ENCODE measurements around the gene RALGDS. TPM values are rescaled to one million over a fixed set of nuclear protein-coding genes. Genes with fewer than 3 reads are reported as not detected.
"Not testable (repeated sequence)": the region's sequence is repeated elsewhere in the genome, so short reads cannot be mapped to it uniquely, and the experiment has no call there.

RALGDS gene
- total RNA-seq, 2 donors from 2014 or later = 50.7 to 78.2 TPM

DNA sequence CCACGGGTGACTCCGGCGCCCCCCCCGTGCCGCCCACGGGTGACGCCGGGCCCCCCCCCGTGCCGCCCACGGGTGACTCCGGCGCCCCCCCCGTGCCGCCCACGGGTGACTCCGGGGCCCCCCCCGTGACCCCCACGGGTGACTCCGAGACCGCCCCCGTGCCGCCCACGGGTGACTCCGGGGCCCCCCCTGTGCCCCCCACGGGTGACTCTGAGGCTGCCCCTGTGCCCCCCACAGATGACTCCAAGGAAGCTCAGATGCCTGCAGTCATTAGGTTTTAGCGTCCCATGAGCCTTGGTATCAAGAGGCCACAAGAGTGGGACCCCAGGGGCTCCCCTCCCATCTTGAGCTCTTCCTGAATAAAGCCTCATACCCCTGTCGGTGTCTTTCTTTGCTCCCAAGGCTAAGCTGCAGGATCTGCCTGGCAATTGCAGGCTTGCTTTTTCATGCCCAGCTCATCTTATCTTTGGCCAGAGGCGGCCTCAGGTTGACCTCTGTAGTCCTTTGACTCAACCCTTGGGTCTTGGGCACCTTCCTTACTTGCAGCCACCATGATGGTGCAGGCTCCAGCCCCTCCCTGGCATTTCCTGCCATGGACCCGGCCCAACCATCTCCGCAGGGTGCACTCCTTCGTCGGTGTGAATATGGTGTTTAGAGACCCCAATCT, 49.4 kb downstream of the RALGDS start:
- H3K4me3 Mint-ChIP-seq = no peak overlapping the region

DNA sequence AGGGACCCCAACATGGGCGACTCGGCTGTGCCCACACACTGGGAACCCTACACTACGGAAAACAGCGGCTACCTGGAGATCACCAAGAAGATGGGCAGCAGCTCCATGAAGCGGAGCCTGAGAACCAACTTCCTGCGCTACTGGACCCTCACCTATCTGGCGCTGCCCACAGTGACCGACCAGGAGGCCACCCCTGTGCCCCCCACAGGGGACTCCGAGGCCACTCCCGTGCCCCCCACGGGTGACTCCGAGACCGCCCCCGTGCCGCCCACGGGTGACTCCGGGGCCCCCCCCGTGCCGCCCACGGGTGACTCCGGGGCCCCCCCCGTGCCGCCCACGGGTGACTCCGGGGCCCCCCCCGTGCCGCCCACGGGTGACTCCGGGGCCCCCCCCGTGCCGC, 50.1 kb downstream of the RALGDS start:
- H3K36me3 Mint-ChIP-seq (ENCODE audit: insufficient read depth in 2 of 2); ATAC-seq (replicated peaks in 1 of 2); DNase-seq; H3K27me3 Mint-ChIP-seq (ENCODE audit: low read depth); H3K4me3 Mint-ChIP-seq; H3K9me3 Mint-ChIP-seq; H3K4me1 Mint-ChIP-seq (ENCODE audit: low read depth); H3K27ac Mint-ChIP-seq: not testable (repeated sequence)

More for the DNA sequence above, 49.4 kb downstream of the RALGDS start:
- Mint-ChIP-seq H3K9me3 (no peaks in the 10 kb centered on the region), H3K36me3 (ENCODE audit: insufficient read depth in 2 of 2) (no peaks in the 10 kb centered on the region), H3K27me3 (ENCODE audit: low read depth) (no peaks in the 10 kb centered on the region), H3K4me1 (ENCODE audit: low read depth) (no peaks in the 10 kb centered on the region), H3K27ac (no peak overlapping the region)
- ATAC-seq (replicated peaks in 1 of 2) (no peak), DNase-seq (no peak)

DNA sequence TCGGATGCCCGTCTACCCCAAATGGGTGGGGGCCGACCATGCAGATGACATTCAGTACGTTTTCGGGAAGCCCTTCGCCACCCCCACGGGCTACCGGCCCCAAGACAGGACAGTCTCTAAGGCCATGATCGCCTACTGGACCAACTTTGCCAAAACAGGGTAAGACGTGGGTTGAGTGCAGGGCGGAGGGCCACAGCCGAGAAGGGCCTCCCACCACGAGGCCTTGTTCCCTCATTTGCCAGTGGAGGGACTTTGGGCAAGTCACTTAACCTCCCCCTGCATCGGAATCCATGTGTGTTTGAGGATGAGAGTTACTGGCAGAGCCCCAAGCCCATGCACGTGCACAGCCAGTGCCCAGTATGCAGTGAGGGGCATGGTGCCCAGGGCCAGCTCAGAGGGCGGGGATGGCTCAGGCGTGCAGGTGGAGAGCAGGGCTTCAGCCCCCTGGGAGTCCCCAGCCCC, 50.5 kb downstream of the RALGDS start:
- not testable (repeated sequence) for DNase-seq; H3K27ac Mint-ChIP-seq; H3K27me3 Mint-ChIP-seq (ENCODE audit: low read depth); H3K9me3 Mint-ChIP-seq; H3K4me3 Mint-ChIP-seq; H3K36me3 Mint-ChIP-seq (ENCODE audit: insufficient read depth in 2 of 2); H3K4me1 Mint-ChIP-seq (ENCODE audit: low read depth)
- ATAC-seq (replicated peaks in 1 of 2) = peak in 1 of 2 donors; percentile 31

DNA sequence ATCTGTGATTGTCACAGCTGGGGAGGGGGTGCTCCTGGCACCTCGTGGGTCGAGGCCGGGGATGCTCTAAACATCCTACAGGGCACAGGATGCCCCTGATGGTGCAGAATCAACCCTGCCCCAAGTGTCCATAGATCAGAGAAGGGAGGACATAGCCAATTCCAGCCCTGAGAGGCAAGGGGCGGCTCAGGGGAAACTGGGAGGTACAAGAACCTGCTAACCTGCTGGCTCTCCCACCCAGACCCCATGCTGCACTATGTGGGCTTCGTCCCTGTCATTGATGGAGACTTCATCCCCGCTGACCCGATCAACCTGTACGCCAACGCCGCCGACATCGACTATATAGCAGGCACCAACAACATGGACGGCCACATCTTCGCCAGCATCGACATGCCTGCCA, 52.6 kb downstream of the RALGDS start:
- DNase-seq; H3K4me3 Mint-ChIP-seq; H3K36me3 Mint-ChIP-seq (ENCODE audit: insufficient read depth in 2 of 2); ATAC-seq (replicated peaks in 1 of 2); H3K4me1 Mint-ChIP-seq (ENCODE audit: low read depth); H3K9me3 Mint-ChIP-seq; H3K27ac Mint-ChIP-seq; H3K27me3 Mint-ChIP-seq (ENCODE audit: low read depth): not testable (repeated sequence)

DNA sequence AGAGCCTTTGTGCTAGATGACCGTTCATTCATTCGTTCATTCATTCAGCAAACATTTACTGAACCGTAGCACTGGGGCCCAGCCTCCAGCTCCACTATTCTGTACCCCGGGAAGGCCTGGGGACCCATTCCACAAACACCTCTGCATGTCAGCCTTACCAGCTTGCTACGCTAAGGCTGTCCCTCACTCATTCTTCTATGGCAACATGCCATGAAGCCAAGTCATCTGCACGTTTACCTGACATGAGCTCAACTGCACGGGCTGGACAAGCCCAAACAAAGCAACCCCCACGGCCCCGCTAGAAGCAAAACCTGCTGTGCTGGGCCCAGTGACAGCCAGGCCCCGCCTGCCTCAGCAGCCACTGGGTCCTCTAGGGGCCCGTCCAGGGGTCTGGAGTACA, 53.2 kb downstream of the RALGDS start:
- DNase-seq (no peak), ATAC-seq (replicated peaks in 1 of 2) (no peak)
- H3K36me3 Mint-ChIP-seq (ENCODE audit: insufficient read depth in 2 of 2) = no peaks in the 10 kb centered on the region
- H3K4me1 Mint-ChIP-seq (ENCODE audit: low read depth) = no peaks in the 10 kb centered on the region
- H3K27me3 Mint-ChIP-seq (ENCODE audit: low read depth) = no peaks in the 10 kb centered on the region
- no peaks in the 10 kb centered on the region for H3K9me3 Mint-ChIP-seq
- H3K4me3 Mint-ChIP-seq = no peak overlapping the region
- no peak overlapping the region for H3K27ac Mint-ChIP-seq

DNA sequence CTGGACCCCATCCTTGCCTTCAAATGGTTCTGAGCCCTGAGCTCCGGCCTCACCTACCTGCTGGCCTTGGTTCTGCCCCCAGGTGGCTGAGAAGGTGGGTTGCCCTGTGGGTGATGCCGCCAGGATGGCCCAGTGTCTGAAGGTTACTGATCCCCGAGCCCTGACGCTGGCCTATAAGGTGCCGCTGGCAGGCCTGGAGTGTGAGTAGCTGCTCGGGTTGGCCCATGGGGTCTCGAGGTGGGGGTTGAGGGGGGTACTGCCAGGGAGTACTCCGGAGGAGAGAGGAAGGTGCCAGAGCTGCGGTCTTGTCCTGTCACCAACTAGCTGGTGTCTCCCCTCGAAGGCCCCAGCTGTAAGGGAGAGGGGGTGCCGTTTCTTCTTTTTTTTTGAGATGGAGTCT, 54.0 kb downstream of the RALGDS start:
- DNase-seq (no peak), ATAC-seq (replicated peaks in 1 of 2) (no peak)
- Mint-ChIP-seq H3K27ac (no peak overlapping the region), H3K27me3 (ENCODE audit: low read depth) (no peaks in the 10 kb centered on the region), H3K9me3 (no peaks in the 10 kb centered on the region), H3K36me3 (ENCODE audit: insufficient read depth in 2 of 2) (no peaks in the 10 kb centered on the region), H3K4me1 (ENCODE audit: low read depth) (no peaks in the 10 kb centered on the region), H3K4me3 (no peak overlapping the region)

DNA sequence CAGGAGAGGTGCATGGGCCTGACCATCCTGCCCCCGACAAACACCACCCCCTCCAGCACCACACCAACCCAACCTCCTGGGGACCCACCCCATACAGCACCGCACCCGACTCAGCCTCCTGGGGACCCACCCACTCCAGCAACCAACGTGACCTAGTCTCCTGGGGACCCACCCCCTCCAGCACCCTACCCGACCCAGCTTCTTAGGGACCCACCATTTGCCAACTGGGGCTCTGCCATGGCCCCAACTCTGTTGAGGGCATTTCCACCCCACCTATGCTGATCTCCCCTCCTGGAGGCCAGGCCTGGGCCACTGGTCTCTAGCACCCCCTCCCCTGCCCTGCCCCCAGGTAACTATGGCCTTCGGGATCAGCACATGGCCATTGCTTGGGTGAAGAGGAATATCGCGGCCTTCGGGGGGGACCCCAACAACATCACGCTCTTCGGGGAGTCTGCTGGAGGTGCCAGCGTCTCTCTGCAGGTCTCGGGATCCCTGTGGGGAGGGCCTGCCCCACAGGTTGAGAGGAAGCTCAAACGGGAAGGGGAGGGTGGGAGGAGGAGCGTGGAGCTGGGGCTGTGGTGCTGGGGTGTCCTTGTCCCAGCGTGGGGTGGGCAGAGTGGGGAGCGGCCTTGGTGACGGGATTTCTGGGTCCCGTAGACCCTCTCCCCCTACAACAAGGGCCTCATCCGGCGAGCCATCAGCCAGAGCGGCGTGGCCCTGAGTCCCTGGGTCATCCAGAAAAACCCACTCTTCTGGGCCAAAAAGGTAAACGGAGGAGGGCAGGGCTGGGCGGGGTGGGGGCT, 54.7 kb downstream of the RALGDS start:
- no peak overlapping the region for H3K27ac Mint-ChIP-seq
- no peaks in the 10 kb centered on the region for H3K9me3 Mint-ChIP-seq
- H3K36me3 Mint-ChIP-seq (ENCODE audit: insufficient read depth in 2 of 2) = no peaks in the 10 kb centered on the region
- no peaks in the 10 kb centered on the region for H3K4me1 Mint-ChIP-seq (ENCODE audit: low read depth)
- H3K27me3 Mint-ChIP-seq (ENCODE audit: low read depth) = no peaks in the 10 kb centered on the region
- no peak for DNase-seq
- ATAC-seq (replicated peaks in 1 of 2) = no peak
- no peak overlapping the region for H3K4me3 Mint-ChIP-seq

DNA sequence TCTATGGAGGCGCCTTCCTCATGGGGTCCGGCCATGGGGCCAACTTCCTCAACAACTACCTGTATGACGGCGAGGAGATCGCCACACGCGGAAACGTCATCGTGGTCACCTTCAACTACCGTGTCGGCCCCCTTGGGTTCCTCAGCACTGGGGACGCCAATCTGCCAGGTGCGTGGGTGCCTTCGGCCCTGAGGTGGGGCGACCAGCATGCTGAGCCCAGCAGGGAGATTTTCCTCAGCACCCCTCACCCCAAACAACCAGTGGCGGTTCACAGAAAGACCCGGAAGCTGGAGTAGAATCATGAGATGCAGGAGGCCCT, 56.0 kb downstream of the RALGDS start:
- H3K9me3 Mint-ChIP-seq = no peaks in the 10 kb centered on the region
- no peak overlapping the region for H3K4me3 Mint-ChIP-seq
- H3K36me3 Mint-ChIP-seq (ENCODE audit: insufficient read depth in 2 of 2) = no peaks in the 10 kb centered on the region
- H3K4me1 Mint-ChIP-seq (ENCODE audit: low read depth) = peaks cover 6% of the 10 kb centered on the region
- ATAC-seq (replicated peaks in 1 of 2) = no peak
- no peak for DNase-seq
- H3K27ac Mint-ChIP-seq = no peak overlapping the region
- H3K27me3 Mint-ChIP-seq (ENCODE audit: low read depth) = no peaks in the 10 kb centered on the region

DNA sequence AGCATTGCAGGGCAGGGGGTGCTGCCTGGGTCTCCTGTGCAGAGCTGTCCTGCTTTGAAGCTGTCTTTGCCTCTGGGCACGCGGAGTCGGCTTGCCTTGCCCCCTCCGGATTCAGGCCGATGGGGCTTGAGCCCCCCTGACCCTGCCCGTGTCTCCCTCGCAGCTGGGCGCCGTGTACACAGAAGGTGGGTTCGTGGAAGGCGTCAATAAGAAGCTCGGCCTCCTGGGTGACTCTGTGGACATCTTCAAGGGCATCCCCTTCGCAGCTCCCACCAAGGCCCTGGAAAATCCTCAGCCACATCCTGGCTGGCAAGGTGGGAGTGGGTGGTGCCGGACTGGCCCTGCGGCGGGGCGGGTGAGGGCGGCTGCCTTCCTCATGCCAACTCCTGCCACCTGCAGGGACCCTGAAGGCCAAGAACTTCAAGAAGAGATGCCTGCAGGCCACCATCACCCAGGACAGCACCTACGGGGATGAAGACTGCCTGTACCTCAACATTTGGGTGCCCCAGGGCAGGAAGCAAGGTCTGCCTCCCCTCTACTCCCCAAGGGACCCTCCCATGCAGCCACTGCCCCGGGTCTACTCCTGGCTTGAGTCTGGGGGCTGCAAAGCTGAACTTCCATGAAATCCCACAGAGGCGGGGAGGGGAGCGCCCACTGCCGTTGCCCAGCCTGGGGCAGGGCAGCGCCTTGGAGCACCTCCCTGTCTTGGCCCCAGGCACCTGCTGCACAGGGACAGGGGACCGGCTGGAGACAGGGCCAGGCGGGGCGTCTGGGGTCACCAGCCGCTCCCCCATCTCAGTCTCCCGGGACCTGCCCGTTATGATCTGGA, 56.6 kb downstream of the RALGDS start:
- Mint-ChIP-seq H3K4me1 (ENCODE audit: low read depth) (peaks cover 11% of the 10 kb centered on the region), H3K27me3 (ENCODE audit: low read depth) (no peaks in the 10 kb centered on the region), H3K9me3 (no peaks in the 10 kb centered on the region), H3K4me3 (no peak overlapping the region), H3K36me3 (ENCODE audit: insufficient read depth in 2 of 2) (no peaks in the 10 kb centered on the region), H3K27ac (no peak overlapping the region)
- DNase-seq (no peak), ATAC-seq (replicated peaks in 1 of 2) (no peak)

DNA sequence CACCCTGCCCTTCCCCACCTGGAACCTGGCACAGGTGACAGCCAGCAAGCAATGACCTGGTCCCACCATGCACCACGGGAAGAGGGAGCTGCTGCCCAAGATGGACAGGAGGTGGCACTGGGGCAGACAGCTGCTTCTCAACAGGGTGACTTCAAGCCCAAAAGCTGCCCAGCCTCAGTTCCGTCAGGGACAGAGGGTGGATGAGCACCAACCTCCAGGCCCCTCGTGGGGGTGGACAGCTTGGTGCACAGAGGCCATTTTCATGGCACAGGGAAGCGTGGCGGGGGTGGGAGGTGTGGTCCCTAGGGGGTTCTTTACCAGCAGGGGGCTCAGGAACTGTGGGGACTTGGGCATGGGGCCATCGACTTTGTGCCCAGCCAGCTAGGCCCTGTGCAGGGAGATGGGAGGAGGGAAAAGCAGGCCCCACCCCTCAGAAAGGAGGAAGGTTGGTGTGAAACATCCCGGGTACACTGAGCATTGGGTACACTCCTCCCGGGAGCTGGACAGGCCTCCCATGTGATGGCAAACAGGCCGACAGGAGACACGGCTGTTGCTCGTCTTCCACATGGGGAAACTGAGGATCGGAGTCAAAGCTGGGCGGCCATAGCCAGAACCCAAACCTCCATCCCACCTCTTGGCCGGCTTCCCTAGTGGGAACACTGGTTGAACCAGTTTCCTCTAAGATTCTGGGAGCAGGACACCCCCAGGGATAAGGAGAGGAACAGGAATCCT, 57.4 kb downstream of the RALGDS start:
- H3K36me3 Mint-ChIP-seq (ENCODE audit: insufficient read depth in 2 of 2) = peaks cover 0 to 2% of the 10 kb centered on the region in 2 donors
- ATAC-seq (replicated peaks in 1 of 2) (no peak), DNase-seq (no peak)
- H3K27me3 Mint-ChIP-seq (ENCODE audit: low read depth) = no peaks in the 10 kb centered on the region
- H3K4me1 Mint-ChIP-seq (ENCODE audit: low read depth) = peaks cover 19% of the 10 kb centered on the region
- no peaks in the 10 kb centered on the region for H3K9me3 Mint-ChIP-seq
- no peak overlapping the region for H3K4me3 Mint-ChIP-seq
- H3K27ac Mint-ChIP-seq = no peak overlapping the region

DNA sequence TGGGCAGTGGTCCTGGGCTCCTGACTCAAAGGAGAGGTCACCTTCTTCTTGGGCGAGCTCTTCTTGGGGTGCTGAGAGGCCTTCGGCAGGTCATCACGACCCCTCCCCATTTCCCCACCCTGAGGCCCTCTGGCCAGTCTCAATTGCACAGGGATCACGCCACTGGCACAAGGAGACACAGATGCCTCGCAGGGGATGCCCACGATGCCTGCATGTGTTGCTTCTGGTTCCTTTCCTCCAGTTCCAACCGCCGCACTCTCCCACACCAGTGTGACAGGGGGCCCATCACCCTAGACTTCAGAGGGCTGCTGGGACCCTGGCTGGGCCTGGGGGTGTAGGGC, 57.9 kb downstream of the RALGDS start:
- no peak for DNase-seq
- peaks cover 25% of the 10 kb centered on the region for H3K4me1 Mint-ChIP-seq (ENCODE audit: low read depth)
- no peaks in the 10 kb centered on the region for H3K27me3 Mint-ChIP-seq (ENCODE audit: low read depth)
- ATAC-seq (replicated peaks in 1 of 2) = no peak
- H3K36me3 Mint-ChIP-seq (ENCODE audit: insufficient read depth in 2 of 2) = peaks cover 2% of the 10 kb centered on the region in 2 donors
- H3K27ac Mint-ChIP-seq = no peak overlapping the region
- no peak overlapping the region for H3K4me3 Mint-ChIP-seq
- H3K9me3 Mint-ChIP-seq = no peaks in the 10 kb centered on the region

DNA sequence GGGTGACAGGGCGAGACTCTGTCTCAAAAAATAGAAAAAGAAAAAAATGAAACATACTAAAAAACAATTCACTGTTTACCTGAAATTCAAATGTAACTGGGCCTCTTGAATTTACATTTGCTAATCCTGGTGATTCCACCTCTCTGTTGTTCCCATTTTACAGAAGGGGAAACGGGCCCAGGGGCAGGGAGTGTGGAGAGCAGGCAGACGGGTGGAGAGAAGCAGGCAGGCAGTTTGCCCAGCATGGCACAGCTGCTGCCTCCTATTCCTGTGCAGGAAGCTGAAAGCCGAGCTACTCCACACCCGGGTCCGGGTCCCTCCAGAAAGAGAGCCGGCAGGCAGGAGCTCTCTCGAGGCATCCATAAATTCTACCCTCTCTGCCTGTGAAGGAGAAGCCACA, 58.5 kb downstream of the RALGDS start:
- not testable (repeated sequence) for H3K9me3 Mint-ChIP-seq; H3K27ac Mint-ChIP-seq; H3K4me3 Mint-ChIP-seq; H3K27me3 Mint-ChIP-seq (ENCODE audit: low read depth); DNase-seq; ATAC-seq (replicated peaks in 1 of 2); H3K36me3 Mint-ChIP-seq (ENCODE audit: insufficient read depth in 2 of 2)
- peaks cover 30% of the 10 kb centered on the region for H3K4me1 Mint-ChIP-seq (ENCODE audit: low read depth)

DNA sequence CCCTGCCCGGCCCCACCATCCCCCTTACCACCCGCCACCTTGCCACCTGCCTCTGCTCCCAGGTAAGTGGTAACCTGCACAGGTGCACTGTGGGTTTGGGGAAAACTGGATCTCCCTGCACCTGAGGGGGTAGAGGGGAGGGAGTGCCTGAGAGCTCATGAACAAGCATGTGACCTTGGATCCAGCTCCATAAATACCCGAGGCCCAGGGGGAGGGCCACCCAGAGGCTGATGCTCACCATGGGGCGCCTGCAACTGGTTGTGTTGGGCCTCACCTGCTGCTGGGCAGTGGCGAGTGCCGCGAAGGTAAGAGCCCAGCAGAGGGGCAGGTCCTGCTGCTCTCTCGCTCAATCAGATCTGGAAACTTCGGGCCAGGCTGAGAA, 59.3 kb downstream of the RALGDS start, which contains the start of gene CEL:
CEL (plus strand) TSS at position 218 of the 382 bp plus-strand sequence; CDS start at position 240, 22 bp downstream.
- not testable (repeated sequence) for H3K9me3 Mint-ChIP-seq; H3K36me3 Mint-ChIP-seq (ENCODE audit: insufficient read depth in 2 of 2); H3K27ac Mint-ChIP-seq; ATAC-seq (replicated peaks in 1 of 2); H3K27me3 Mint-ChIP-seq (ENCODE audit: low read depth); DNase-seq
- Mint-ChIP-seq H3K4me3 (peak within 1 kb of the TSS in 1 of 2 donors; percentile 20), H3K4me1 (ENCODE audit: low read depth) (peaks cover 35% of the 10 kb centered on the region)
